Measurements from ENCODE around the gene SLC43A3. TPM values are rescaled to one million over a fixed set of nuclear protein-coding genes. Genes with fewer than 3 reads are reported as not detected.

SLC43A3 gene
- total RNA-seq, 2 experiments from 2014 or later: 41.3 to 62.1 TPM

GRCh38 chr11:57458060-57458409, 31.1 kb upstream of the SLC43A3 start:
- ChIA-PET POLR2A (interaction anchor here (0.6 to 1.9 kb wide), 5 partner anchors 12 to 1214 kb away, joined by 3 to 8 read pairs (median 4); no protein-coding TSS in a partner anchor), CTCF (ENCODE audit: unreplicated experiment) (interaction anchor here (0.5 to 2.7 kb wide), 11 partner anchors 25 to 186 kb away, joined by 3 to 20 read pairs (median 9); partner anchors contain the start of gene TIMM10)
- no peaks in the 10 kb centered on the region for H3K36me3 ChIP-seq (ENCODE audit: insufficient read depth, low read length)
- no peaks in the 10 kb centered on the region for H4K20me1 ChIP-seq (ENCODE audit: insufficient read depth, low read length)
- intact Hi-C loops (cut with micrococcal nuclease; ENCODE audit: unreplicated experiment): loop anchor here (5.0 kb wide), 2 partner anchors 109 to 111 kb away; partner anchors contain the start of gene UBE2L6
- no peak overlapping the region for H3K4me3 ChIP-seq (ENCODE audit: low read depth, low read length, poor library complexity, severe bottlenecking)
- peaks cover 27% of the 10 kb centered on the region for H3K4me1 ChIP-seq (ENCODE audit: insufficient read depth, low read length, poor library complexity, severe bottlenecking)
- DNase-seq (ENCODE audit: low spot score): no peak
- H3K79me2 ChIP-seq (ENCODE audit: insufficient read depth, low read depth, low read length): no peaks in the 10 kb centered on the region
- H3K27ac ChIP-seq (ENCODE audit: low read depth, low read length, poor library complexity, severe bottlenecking): no peak overlapping the region
- TF ChIP-seq CTCF (conservative IDR thresholded peaks at IDR 0.05; ENCODE audit: low read length) (no peak), EZH2phosphoT487 (IDR thresholded peaks at IDR 0.05; ENCODE audit: borderline replicate concordance, low read depth, low read length) (no peak)
- no peaks in the 10 kb centered on the region for H3K9me3 ChIP-seq (ENCODE audit: low read length)
- H3K4me2 ChIP-seq (ENCODE audit: low read length): 0 out of 2 replicates have a peak overlapping the region, but pooled peaks have one; percentile 10
- BruUV-seq (replicated peaks): no TSS peak
- H3K9me2 ChIP-seq (ENCODE audit: insufficient read depth, low read length): no peaks in the 10 kb centered on the region
- no peak overlapping the region for H2AFZ ChIP-seq (ENCODE audit: low read length)

- peaks cover 27% of the 10 kb centered on the region for H3K4me1 ChIP-seq (ENCODE audit: insufficient read depth, low read length, poor library complexity, severe bottlenecking)
- H3K36me3 ChIP-seq (ENCODE audit: insufficient read depth, low read length): no peaks in the 10 kb centered on the region
- DNase-seq (ENCODE audit: low spot score): no peak
- no TSS peak for BruUV-seq (replicated peaks)
- CTCF ChIA-PET (ENCODE audit: unreplicated experiment): interaction anchor here (0.6 to 2.7 kb wide), 11 partner anchors 24 to 187 kb away, joined by 3 to 20 read pairs (median 4); partner anchors contain the start of gene TIMM10
- no peaks in the 10 kb centered on the region for H3K9me2 ChIP-seq (ENCODE audit: insufficient read depth, low read length)
- H4K20me1 ChIP-seq (ENCODE audit: insufficient read depth, low read length): no peaks in the 10 kb centered on the region
- peak overlapping the region; percentile 10; the same call in 1 of the 2 replicates for H3K4me2 ChIP-seq (ENCODE audit: low read length)
- no peaks in the 10 kb centered on the region for H3K9me3 ChIP-seq (ENCODE audit: low read length)
- intact Hi-C loops (cut with micrococcal nuclease; ENCODE audit: unreplicated experiment): loop anchor here (1.0 to 5.0 kb wide), 5 partner anchors 70 to 343 kb away; partner anchors contain the start of gene UBE2L6
- no peaks in the 10 kb centered on the region for H3K79me2 ChIP-seq (ENCODE audit: insufficient read depth, low read depth, low read length)
- H3K27ac ChIP-seq (ENCODE audit: low read depth, low read length, poor library complexity, severe bottlenecking): no peak overlapping the region
- peak; percentile 57 for TF ChIP-seq CTCF (conservative IDR thresholded peaks at IDR 0.05; ENCODE audit: low read length)
- no peak for TF ChIP-seq EZH2phosphoT487 (IDR thresholded peaks at IDR 0.05; ENCODE audit: borderline replicate concordance, low read depth, low read length)
- no peak overlapping the region for H3K4me3 ChIP-seq (ENCODE audit: low read depth, low read length, poor library complexity, severe bottlenecking)
- POLR2A ChIA-PET: interaction anchor here (0.6 to 1.9 kb wide), 6 partner anchors 11 to 1215 kb away, joined by 3 to 8 read pairs (median 4); no protein-coding TSS in a partner anchor
- no peak overlapping the region for H2AFZ ChIP-seq (ENCODE audit: low read length)
Observed at GRCh38 chr11:57457643-57458023, 30.7 kb upstream of the SLC43A3 start.
